ENCODE results near the gene OR5AU1.

OR5AU1 gene

GRCh38 chr14:21155963-21156362, at the start of gene OR5AU1:
Gene OR5AU1 (minus strand): TSS chr14:21156063. CDS start chr14:21155872, 191 bp downstream.
- no peak for DNase-seq

DNA sequence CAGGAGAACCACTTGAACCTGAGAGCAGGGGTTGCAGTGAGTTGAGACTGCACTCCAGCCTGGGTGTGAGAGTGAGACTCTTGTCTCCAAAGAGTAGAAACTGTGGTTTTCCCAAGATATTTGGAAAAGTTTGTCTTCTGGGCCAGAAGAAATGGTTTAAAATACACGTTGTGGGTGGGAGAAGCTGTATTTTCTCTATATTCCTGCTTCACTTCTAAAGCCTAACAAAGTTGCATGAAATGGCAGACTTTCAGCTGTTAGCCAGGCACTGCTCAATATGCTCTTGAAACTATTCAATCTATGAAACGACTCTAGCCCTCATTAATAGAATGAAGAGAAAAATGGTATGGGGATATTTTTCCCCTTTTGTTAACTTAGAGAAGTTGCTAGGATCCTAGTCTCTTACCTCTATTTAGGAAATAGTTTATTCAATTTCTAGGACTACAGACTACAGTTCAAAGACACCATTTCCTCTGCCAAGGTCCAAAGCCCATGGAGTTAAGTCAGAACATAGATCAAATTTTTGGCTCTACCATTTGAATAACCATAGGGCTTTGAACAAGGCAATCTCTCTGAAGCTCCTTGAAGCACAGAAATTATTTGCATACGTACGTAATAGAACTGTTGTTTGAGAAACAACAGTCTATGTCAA, 49.3 kb upstream of the OR5AU1 start:
- no peak for DNase-seq

DNA sequence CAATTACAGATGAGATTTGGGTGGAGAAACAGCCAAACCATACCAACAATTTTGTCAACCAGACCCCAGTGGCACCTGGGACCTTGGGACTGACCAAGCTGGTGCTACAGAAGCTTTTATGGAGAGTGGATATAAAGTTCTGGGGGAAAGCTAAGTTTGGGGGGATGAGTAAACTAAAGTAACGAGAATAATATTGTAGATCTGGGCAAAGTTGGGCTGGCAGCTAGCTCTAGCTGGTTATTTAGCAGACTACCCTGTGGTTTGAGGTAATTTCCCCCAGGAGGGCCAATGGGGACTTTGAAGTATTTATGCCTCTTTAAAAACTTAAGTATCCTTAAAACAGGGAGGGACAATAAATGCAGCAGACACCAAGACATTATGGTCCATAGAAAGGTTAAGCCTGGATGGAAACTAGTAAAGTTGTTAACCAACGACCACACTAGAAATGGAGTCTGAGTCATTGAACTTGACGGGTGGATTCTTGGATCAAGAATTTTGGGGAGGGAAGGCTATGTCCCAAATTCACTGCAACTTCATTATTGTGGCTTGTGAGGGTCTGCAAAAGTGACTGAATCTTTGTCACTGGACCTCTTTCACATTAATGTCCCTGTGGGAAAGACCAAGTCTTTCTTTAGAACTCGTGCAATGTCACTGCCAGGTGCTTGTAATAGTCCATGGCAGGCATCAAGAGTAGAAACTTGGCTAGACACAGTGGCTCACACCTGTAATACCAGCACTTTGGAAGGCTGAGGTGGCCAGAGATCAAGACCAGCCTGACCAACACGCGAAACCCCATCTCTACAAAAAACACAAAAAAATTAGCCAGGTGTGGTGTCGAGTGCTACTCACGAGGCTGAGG, 48.5 kb upstream of the OR5AU1 start:
- DNase-seq, result no peak

DNA sequence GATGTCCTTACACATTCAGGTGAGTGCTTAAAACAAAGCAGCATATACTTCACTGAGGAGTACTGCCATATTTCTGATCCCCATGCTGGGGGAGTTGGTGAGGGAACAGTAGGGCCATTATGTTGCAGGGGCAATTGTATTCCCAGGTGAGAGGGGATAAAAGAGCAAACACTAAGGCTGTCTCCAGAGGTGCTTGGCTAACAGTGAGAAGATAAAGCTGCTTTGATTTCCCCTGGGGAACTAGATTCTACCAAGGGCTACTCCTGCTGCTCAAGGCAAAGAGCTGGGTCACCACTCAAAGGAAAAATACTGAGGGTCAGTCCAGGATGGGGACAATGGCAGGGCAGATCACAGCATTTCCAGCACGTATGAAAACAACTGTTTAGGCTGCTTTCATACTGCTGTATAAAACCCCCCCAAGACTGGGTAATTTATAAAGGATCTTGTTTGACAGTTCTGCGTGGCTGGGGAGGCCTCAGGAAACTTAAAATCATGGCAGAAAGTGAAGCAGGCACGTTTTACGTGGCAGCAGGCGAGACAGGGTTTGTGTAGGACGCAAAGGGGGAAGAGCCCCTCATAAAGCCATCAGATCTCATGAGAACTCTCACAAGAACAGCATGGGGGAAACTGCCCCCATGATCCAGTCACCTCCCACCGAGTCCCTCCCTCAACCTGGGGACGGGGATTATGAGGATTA, 47.8 kb upstream of the OR5AU1 start:
- DNase-seq, result no peak

DNA sequence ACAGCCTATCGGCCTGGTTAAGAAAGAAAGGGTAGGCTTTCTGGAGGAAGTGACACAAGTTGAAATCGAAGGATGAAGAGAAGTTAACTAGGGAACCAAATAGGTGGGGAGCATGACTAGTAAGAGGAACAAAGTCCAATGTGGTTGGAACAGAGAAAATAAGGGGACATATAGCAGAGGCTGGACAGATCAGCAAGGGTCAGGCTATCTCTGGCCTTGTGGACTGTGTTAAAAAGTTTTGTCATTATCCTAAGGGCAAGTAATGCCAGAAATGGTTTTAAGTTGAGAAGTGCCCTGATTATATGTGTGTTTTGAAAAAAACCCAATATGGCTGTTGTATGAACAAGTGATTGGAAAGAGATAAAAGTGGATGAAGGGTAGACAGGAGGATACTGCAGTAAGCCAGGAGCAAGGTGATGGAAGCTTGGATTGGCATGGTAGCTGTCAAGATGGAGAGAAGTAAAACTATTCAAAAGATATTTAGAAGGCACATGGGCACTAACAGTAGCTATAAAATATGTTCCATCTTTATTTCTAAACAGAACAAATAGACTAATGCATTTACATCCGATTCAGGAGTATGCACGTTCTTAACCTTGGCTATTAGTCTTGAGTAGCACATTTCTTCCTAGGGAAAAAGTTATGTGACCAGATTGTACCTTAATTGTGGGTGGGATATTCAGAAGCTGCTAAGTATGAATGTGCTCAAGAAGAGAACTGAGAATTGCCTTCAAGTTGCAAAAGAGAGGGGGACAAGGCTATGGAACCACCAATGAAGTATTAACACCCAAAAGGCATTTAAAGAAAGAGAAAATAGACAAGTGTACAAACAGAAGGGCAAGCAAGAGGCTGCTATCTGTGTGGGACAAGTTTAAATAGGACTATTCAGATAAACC, 46.8 kb upstream of the OR5AU1 start:
- no peak for DNase-seq

DNA sequence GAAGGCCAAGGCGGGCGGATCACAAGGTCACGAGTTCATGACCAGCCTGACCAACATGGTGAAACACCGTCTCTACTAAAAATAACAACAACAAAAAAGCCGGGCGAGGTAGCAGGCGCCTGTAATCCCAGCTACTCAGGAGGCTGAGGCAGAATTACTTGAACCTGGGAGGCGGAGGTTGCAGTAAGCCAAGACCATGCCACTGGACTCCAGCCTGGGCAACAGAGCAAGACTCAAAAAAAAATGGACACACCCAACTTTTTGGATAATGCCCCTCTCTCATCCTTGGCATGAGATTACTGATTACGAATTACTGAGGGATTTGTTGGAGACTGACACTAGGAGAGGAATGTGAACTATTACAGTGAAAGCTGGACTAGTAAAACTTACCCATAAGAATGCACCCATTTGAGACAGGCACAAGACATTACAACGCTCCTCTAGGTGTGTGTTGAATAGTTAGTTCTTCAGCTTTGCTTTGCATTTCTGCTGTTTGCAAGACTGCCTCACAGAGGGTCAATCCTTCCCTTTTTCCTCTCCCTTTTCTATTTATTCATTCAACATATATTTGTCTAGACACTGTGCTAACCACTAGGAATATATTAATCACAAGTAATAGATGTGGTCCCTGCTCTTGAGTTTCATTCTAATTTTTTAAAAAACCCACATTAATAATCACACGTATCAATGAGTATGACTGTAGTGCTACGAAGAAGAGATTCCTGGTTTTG, 46.0 kb upstream of the OR5AU1 start:
- DNase-seq, result no peak

DNA sequence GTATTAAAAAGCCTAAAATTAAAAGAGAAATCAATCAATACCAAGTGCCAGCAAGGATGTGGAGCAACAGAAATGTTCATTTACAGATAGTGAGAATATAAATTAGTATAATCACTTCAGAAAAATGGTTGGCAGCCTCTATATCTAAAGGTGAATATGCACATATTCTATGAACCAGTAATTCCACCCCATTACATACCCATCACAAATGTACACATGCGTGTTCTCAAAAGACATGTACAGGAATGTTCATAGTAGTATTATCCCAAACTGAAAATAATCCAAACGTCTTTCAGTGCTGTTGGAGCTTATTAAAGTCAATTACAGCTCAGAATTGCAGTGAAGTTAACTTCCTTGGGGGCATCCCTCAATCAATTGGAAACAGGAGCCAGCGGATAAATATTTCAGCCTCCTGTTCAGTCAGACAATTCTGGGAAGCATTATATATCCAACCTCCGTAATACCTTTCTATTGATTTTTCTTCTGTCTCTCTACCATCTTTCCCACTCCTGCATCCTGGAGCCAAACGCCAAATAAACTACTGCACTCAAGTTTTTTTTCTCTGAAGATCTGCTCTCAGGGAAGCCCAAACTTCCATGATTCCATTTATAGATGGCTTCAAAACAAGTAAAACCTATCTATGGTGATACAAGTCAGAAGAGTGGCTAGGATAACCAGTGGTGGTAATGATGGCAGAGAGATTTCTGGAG, 45.0 kb upstream of the OR5AU1 start:
- no peak for DNase-seq

- no peak for DNase-seq
Observed at GRCh38 chr14:21199611-21200560, 44.0 kb upstream of the OR5AU1 start.

DNA sequence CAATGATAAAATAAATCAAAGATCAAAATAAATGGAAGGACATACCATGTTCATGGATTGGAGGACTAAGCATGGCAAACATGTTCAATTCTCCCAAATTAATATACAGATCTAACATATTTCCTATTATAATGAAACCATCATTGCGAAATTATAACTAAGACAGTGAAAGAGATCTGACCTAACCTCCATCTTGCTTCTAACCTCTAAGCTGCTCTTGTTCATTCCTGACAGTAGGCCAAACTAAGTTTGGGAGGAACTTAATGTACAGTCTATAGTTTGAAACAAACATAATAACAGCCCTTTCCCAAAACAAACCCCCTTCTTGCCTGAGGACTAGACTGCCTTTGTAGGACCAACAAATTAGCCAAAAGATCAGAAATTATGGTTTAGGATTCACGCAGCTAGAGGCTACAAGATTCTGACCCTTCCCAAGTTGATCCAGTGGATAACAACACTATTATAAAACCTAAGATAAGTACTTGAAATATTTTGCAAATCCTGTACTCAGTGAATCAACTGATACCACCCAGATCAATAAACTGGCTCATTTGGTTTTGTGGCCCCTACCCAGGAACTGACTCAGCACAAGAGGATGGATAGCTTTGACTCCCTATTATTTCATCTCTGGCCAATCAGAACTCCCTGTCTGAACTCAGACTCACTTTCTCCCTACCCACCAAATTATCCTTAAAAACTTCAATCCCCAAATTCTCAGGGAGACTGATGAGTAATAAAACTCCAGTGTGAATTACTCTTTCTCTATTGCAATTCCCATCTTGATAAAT, 41.7 kb upstream of the OR5AU1 start:
- no peak for DNase-seq

GRCh38 chr14:21194597-21194996, 38.7 kb upstream of the OR5AU1 start:
- no peak for DNase-seq

DNA sequence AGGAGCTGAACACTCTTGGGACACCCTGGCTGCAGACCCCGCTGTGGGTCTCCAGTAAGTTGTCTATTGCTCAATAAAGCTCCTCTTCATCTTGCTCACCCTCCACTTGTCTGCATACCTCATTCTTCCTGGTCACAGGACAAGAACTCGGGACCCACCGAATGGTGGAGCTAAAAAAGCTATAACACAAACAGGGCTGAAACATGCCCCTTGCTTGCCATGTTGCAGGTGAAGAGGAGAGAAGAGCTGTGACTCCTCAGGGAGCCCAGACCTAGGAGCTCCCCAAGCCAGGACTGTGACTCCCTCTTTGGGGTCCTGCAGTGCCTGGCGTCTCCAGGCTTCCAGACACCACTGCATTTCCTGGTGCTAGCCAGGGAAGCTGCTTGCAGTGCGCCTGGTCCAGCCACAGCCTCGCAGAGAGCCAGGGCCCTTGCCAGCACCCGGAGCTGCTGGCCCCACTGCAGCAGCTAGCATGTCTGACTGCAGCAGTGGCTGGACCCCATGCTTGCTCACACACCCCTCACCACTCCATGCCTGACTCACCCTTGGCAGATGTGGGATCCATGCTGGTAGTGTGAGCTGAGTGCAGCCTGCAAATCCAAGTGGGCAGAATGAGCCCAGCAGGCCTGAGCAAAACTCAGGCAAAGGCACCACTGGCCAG, 37.1 kb upstream of the OR5AU1 start:
- DNase-seq, result no peak

- DNase-seq, result no peak
Observed at GRCh38 chr14:21192447-21192822, 36.6 kb upstream of the OR5AU1 start.

DNA sequence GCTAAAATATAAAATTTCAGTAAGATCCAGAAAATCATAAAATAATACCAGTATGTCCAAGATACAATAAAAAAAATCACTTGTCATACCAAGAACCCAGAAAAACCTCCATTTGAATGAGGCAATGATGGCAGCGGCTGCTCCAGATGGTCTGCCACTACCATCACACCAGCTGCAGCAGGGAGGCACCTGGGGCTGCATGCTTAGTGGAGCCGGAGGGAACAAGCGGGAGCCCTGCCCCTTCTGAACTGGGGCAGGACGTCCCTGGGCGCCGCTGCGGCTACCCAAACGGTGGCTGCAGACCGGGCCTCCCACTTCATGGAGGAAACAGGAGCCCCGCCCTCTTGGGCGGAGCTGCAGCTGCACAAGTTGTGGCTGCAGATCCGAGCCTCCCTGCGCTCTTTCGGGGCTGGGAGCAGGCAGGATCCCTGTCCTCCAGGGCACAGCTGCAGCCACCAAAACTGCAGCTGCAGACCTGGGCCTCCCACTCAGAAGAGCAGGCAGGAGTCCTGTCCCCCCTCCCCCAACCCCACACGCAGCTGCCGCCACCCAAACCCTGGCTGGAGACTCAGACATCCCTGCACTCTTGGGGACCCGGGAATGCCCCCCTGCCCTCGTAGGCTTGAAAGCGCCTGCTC, 36.1 kb upstream of the OR5AU1 start:
- peak; percentile 64 for DNase-seq

GRCh38 chr14:21191261-21191808, 35.5 kb upstream of the OR5AU1 start:
- no peak for DNase-seq

- no peak for DNase-seq
Observed at GRCh38 chr14:21185491-21185890, 29.6 kb upstream of the OR5AU1 start.

GRCh38 chr14:21184254-21184653, 28.4 kb upstream of the OR5AU1 start:
- DNase-seq, result no peak

DNA sequence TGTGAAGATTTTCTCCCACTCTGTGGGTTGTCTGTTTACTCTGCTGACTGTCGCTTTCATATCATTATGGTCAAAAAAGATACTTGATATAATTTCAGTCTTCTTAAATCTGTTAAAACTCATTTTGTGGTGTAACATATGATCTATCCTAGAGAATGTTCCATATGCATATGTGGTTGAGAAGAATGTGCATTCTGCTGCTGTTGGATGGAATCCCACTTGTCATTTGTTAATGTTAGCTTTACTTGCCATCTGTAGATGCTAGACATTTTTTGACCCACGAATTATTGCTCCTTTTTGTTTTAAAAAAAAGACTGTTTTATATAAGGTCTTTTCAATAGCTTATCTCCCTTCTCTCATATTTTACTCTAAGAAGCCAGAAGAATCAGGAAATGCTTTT, 26.3 kb upstream of the OR5AU1 start:
- DNase-seq, result no peak

GRCh38 chr14:21171128-21171527, 15.3 kb upstream of the OR5AU1 start:
- no peak for DNase-seq

Measured in COR-L47 (cell line).